NCI-H1105 (cell line): ENCODE results near the gene FBXW12.

Source experiments
- DNase-seq: peaks from one replicate; lab custom pipeline; 2025; lab: John Stamatoyannopoulos, UW

FBXW12 gene

DNA sequence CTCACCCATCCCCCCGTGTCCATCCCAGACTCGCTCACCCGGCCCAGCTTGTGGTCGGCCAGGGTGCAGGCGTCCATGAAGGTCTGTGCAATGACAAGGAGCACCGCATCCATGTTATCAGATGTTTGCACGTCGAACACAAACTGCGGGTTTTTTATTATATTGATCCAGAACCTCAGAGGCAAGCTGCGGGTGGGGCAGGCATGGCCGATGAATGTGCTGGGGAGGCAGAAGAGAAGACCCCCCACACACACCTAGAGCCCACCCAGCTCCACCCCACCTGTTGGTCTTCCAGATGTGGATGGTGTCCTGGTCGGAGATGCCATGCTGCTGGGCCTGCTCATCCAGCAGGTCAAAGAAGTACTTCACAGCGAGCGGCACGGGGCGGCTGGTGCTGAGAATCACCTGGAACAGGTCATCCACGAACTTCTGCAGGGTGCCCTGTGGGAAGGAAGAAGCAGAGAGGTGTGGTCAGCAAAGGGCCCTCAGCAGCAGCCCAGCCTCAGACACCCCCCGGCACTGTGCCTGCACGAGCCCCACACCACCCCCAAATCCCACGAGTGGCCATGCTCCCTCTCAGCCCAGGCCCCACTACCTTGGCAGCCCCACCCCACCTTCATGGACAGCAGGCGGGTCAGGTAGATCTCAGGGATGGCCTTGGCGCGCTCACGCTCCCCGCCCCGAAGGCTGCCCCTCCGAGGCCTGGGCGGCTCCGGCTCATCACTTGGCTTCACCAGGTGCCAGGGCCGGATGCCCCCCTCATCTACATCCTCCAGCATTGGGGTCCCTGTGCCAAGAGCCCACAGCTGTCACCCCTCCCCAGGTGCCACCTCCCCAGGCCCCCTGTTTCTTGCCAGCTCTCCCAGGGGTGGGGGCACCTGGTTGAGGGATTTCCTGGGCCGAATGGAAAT is 37.5 kb downstream of the FBXW12 start:
- no peak for DNase-seq

DNA sequence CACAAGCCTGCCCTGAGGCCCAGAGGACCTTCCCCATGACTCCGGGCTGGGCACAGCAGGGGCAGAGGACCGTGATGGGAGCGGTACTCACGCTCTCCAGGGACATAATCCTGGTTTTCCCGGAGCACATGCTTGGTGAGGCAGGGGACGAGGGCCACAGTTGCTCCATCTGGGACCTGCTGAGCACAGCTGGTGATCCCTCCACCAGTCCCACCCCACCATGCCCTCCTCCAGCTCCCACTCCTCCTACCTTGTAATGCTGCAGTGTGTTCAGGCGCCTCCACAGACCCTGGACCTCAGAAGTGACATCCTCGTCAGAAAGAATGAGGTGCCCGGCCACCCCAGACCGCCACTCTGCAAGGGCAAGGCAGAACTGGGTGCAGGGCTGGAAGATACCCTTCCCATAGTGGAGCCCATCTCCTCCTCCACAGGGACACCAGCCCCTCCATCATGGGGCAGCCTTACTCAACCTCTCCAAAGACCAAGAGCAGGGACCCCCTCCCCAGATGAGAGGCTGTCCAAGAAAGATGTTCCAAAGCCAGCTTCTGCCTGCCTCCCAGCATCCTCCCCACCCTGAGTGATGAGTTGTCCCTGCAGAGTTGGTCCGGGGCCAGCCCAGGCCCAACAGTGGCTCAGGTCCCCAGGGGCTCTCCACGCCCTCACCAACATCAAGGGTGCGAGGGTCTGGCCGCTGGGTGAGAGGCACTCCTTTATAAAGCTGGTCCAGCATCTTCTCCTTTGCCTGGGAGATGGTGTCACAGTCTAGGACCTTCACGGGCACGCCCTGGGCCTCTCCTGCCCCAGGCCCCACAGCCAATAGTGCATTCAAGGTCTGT is 38.4 kb downstream of the FBXW12 start:
- no peak for DNase-seq

DNA sequence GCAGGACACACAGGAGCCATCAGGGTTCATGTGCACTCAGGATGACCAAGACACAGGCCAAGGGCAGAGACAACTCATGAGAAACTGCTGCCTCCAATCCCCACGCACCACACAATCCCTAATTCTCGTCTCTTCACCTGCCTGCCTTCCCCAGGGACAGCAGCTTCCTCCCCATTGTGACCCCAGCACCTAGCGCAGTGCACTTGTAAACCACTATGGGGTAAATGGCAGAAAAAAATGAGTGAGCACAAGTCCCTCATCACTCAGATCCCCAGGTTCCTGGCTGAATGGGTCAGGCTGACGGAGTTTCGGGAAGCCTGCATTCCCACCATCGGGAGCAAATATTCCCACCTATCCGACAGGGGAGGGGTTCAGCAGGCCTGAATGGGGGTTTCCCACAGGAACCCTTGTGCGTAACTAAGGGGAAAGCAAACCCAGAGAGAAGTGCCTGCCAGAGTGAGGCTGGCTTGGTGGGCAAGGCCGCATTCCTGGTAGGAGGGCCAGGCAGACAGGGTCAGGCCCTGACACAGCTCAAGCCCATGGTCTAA is 39.1 kb downstream of the FBXW12 start:
- no peak for DNase-seq

DNA sequence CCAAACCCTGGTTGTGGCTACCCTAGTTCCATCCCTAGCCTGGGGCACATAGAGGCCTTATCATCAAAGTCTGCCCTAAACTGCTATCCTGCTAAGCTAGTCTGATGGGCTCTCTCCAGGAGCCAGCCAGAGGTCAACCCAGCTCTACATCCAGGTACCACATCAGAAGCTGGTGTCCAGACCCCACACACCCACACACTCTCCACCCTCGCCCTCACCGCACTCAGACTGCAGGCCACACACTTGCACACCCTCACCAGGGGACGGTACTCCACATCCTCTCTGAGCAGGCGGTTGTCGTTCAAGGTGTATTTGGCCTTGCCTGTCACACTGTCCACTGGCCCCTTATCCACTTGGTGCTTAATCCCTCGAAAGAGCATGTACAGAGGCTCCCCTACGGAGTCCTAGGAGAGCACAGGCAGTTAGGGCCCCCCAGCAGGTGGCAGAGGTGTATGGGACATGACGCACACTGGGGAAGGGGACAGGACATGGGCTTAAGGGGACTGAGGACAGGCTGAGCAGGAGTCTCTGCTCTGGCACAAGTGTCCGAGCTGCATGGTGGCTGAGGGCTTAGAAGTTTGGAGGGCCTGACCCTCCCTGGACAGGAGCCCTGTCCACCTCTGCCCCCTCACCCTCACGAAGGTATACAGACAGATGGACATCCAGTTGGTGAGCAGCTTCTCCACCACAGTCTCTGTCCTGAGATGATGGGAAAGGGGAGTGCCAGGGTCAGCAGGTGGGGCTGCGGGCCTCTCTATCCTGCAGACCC is 39.8 kb downstream of the FBXW12 start:
- DNase-seq: no peak

DNA sequence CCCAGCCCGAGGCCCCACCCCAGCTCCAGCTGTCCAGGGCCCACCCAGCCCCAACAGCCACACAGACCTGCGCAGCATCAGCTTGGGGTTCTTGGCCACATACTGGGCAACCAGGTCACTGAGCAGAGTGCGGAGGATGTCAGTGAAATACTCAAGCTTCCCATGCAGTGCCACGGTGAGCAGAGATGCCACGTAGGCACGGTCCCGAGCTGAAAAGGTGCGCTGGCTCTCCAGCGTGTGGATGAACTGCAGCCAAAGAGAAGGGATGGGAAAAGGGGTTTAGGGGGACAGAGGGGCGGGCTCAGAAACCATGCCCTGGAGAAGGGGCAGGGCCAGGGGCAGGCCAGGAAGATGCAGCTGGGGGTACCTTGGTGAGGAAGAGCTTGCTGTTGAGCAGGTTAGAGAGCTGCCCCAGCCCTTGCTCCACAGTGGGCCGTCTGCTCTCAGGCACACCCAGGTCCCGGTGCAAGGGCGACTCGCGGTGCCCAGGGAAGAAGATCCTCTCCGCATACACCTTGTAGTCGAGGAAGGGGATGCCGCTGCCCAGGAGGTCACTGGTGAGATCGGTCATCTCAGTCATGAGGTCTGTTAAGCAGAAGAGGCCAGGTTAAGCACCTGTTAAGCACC is 40.5 kb downstream of the FBXW12 start:
- DNase-seq: no peak

- no peak for DNase-seq
These were observed 41.1 kb downstream of the FBXW12 start for GRCh38 chr3:48413086-48413485.

- DNase-seq: no peak
These were observed 41.6 kb downstream of the FBXW12 start for GRCh38 chr3:48413611-48414010.

GRCh38 chr3:48414376-48415250 is 42.6 kb downstream of the FBXW12 start:
- DNase-seq: no peak

- DNase-seq: no peak
These were observed 43.4 kb downstream of the FBXW12 start for GRCh38 chr3:48415251-48415953.

- no peak for DNase-seq
These were observed 44.1 kb downstream of the FBXW12 start for GRCh38 chr3:48416091-48416505.

GRCh38 chr3:48416546-48416945 is 44.5 kb downstream of the FBXW12 start:
- DNase-seq: no peak

DNA sequence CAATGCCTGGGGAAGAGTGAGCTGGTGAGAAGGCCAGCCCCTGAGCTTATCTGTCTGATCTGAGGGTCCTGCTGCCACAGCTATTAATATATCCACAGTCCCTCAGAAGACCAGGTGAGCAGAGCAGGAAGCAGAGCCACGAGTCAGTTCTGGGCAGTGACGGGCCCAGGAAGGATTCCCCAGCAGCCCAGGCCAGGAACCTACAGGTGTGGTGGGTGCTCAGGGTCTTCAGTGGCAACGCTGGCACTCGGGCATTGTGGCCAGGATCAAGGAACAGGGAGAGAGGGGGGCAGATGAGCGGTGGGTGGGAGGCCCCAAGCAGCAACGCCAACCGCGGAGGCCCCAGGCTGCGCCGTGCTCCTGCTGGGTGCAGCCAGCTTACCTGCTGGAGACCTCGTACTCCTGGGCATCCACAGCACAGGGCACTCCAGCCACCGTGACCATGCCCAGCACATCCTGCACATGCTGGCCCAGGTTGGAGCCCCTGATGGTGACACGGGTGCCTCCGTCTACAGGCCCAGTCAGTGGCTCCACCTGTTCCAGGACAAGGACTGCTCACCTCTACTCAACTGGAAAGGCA is 45.6 kb downstream of the FBXW12 start:
- DNase-seq: no peak

DNA sequence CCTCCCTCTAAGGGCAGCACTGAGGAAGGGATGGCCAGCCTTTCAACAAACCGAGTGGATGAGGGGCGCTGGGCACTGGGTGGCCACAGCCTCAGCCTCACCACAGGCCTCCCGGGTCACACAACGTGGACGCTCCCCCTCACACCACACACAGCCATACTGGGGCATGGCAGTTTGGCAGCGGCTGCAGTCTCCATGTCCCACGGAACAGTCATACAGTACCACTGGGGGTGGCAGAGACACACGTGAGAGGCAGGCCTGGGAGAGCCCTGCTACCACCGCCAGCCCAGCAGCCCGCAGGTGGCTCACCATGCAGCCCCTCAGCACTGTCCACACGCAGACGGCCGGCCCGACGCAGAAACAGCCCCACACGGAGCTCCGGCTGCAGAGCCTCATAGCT is 46.1 kb downstream of the FBXW12 start:
- no peak for DNase-seq

- DNase-seq: no peak
These were observed 46.6 kb downstream of the FBXW12 start for GRCh38 chr3:48418651-48419050.

- DNase-seq: no peak
These were observed 47.1 kb downstream of the FBXW12 start for GRCh38 chr3:48419149-48419548.

GRCh38 chr3:48419597-48419996 is 47.6 kb downstream of the FBXW12 start:
- DNase-seq: no peak

DNA sequence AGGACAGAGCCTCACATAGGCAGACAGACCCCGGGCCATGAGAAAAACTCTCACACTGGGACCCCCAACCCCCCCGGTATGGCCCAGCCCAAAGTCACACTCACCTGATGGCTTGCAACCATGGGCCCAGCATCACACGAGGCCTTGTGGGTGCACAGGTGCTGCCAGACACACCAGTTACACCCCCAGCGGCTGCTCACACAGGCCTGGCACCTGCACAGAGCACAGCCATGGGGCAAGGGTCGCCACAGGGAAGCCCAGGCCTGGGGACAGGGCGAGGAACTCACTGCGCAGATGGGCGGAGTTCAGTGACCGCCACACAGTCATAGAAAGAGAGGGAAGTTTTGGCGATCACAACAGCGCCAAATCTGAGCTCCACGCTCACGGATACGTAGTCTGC is 48.5 kb downstream of the FBXW12 start:
- no peak for DNase-seq

DNA sequence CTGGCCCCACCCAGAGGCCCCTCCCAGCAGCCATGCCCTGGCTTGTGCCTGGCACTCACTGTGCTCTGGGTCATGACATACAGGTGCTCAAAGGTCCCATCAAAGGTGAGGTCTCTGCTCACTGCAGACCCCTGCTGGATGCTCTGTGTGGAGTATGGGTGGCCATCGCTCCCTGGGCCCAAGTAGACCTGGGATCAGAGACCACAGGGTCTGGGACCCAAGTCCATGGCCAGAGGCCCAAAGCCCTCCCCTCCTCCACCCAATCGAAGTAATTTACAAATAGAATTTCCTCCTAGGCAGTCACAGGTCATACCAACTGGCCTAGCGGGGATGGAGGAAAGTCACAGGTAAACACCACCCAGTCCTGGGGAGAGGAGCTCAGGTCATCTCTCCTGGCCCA is 50.3 kb downstream of the FBXW12 start:
- no peak for DNase-seq

DNA sequence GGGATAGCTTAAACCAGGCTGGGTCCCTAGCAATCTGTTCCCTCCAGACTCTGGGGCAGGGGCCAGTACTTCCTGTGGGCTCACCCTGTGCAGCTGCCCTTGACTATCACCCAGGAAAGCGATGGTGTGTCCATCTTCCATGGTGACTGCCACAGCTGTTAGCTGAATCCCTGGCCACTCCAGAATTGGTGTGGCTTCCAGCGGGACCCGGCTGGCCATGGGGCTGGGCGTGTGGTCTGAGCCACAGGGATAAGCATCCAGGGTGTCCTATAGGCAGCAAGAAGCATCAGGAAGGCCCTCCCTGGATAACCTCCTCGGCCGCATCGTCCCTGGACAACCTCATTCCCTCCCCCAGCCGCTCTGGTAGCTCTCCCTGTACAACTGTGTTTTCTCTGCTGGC is 50.7 kb downstream of the FBXW12 start:
- no peak for DNase-seq
